ENCODE data around the gene C6orf120. TPM values are rescaled to one million over a fixed set of nuclear protein-coding genes. Genes with fewer than 3 reads are reported as not detected.
A peak's percentile ranks its signal among the peaks of the same experiment; 100 is the strongest.

C6orf120 gene
- total and polyA plus RNA-seq, 9 of the 15 experiments (the other 6 are each of a cell fraction or from before 2014, with no cell fraction given) = 7.7 to 44.9 (median 34.8) TPM

- Histone ChIP-seq H3K27ac (ENCODE audit: extremely low read depth, low read depth, low read length) (peak overlapping the region; percentile 73; the same call in 2 of the 3 replicates), H3K9ac (ENCODE audit: insufficient read depth in 1 of 2, low read depth in 2 of 2, low read length in 2 of 2) (peak overlapping the region; percentile 44 to 94; a peak in 3 of 4 replicates), H2AFZ (ENCODE audit: low read depth, low read length) (peak overlapping the region; percentile 40; the same call in 1 of the 2 replicates), H3K9me3 (replicated peaks; ENCODE audit: control insufficient read depth, insufficient read depth, low read depth, low read length) (no peaks in the 10 kb centered on the region), H3K36me3 (ENCODE audit: control insufficient read depth, insufficient read depth, low read length) (peaks cover 12% of the 10 kb centered on the region), H4K20me1 (replicated peaks; ENCODE audit: control insufficient read depth, insufficient read depth, low read length) (peaks cover 6% of the 10 kb centered on the region), H3K4me3 (peak overlapping the region; percentile 48), H3K79me2 (ENCODE audit: control insufficient read depth, insufficient read depth, low read length) (peaks cover 45% of the 10 kb centered on the region), H3K27me3 (ENCODE audit: control insufficient read depth in 2 of 2, insufficient read depth in 2 of 2, low read length in 2 of 2) (no peaks in the 10 kb centered on the region), H3K9me1 (ENCODE audit: control insufficient read depth, insufficient read depth, low read length) (no peaks in the 10 kb centered on the region), H3K4me1 (replicated peaks in 1 of 2; ENCODE audit: control insufficient read depth in 2 of 2, insufficient read depth in 2 of 2, low read length in 2 of 2) (peaks cover 25 to 31% of the 10 kb centered on the region in 2 experiments), H3K4me2 (ENCODE audit: insufficient read depth, low read length) (peak overlapping the region; percentile 51; the same call in 1 of the 2 replicates)
- peak; percentile 59 to 88 (median 85) for DNase-seq (ENCODE audit: extremely low read depth in 1 of 4, low spot score in 3 of 4)
- ATAC-seq = peak; percentile 29
- intact Hi-C loops (cut with micrococcal nuclease) (no loop called here), in situ Hi-C loops (cut with MboI) (no loop called here)
- no peak for FAIRE-seq
- BruUV-seq (replicated peaks) = no TSS peak
- 3% methylated on average over 24 of the region's 89 CpGs for WGBS (ENCODE audit: insufficient coverage, low coverage, missing lambda C conversion rate)
- CTCF ChIA-PET (ENCODE audit: low intra/inter-chr PET ratio) = interaction anchor here (1.0 kb wide), 1 partner anchor 27 kb away, joined by 4 read pairs; the partner anchor contains the start of genes DYNLT2 and ERMARD
- POLR2A ChIA-PET = interaction anchor here (0.6 to 7.0 kb wide), 7 partner anchors 9 to 409 kb away, joined by 3 to 46 read pairs (median 5); partner anchors contain the start of genes C6orf120 and WDR27
- TF ChIP-seq ZNF347 (CRISPR knock-in tag; IDR thresholded peaks at IDR 0.05; ENCODE audit: low read depth) = no peak
- no peak for TF ChIP-seq CSDE1 (IDR thresholded peaks at IDR 0.05)
- TF ChIP-seq ELK3 (CRISPR knock-in tag; IDR thresholded peaks at IDR 0.05) = no peak
- TF ChIP-seq, protein P1, sequence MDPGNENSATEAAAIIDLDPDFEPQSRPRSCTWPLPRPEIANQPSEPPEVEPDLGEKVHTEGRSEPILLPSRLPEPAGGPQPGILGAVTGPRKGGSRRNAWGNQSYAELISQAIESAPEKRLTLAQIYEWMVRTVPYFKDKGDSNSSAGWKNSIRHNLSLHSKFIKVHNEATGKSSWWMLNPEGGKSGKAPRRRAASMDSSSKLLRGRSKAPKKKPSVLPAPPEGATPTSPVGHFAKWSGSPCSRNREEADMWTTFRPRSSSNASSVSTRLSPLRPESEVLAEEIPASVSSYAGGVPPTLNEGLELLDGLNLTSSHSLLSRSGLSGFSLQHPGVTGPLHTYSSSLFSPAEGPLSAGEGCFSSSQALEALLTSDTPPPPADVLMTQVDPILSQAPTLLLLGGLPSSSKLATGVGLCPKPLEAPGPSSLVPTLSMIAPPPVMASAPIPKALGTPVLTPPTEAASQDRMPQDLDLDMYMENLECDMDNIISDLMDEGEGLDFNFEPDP (CRISPR knock-in tag; IDR thresholded peaks at IDR 0.05) = no peak
- TF ChIP-seq ZNF561 (CRISPR knock-in tag; conservative IDR thresholded peaks at IDR 0.05) = no peak
- TF ChIP-seq, protein P2, sequence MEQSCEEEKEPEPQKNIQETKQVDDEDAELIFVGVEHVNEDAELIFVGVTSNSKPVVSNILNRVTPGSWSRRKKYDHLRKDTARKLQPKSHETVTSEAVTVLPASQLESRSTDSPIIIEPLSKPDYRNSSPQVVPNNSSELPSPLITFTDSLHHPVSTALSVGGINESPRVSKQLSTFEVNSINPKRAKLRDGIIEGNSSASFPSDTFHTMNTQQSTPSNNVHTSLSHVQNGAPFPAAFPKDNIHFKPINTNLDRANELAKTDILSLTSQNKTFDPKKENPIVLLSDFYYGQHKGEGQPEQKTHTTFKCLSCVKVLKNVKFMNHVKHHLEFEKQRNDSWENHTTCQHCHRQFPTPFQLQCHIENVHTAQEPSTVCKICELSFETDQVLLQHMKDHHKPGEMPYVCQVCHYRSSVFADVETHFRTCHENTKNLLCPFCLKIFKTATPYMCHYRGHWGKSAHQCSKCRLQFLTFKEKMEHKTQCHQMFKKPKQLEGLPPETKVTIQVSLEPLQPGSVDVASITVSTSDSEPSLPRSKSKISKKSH (CRISPR knock-in tag; IDR thresholded peaks at IDR 0.05) = no peak
- no peak for TF ChIP-seq ZZZ3 (IDR thresholded peaks at IDR 0.05)
- TF ChIP-seq ZBTB7A (IDR thresholded peaks at IDR 0.05; ENCODE audit: borderline replicate concordance, control insufficient read depth, low read depth, low read length) = no peak
Observed at GRCh38 chr6:169723991-169724493, 22.1 kb downstream of the C6orf120 start.

Measured in K562 (cell line).